ENCODE results near the gene IMMP2L. TPM values are rescaled to one million over a fixed set of nuclear protein-coding genes. Genes with fewer than 3 reads are reported as not detected.

The IMMP2L gene
- total RNA-seq, 1 donor from 2014 or later, result 11.2 TPM

- no peak for DNase-seq (ENCODE audit: low spot score)
Measured at GRCh38 chr7:111147708-111148533, 414.4 kb downstream of the IMMP2L start.

GRCh38 chr7:111146136-111146535 is 416.2 kb downstream of the IMMP2L start:
- no peak for DNase-seq (ENCODE audit: low spot score)
- no peaks in the 10 kb centered on the region for H3K36me3 Mint-ChIP-seq (ENCODE audit: low read depth, unreplicated experiment)
- H3K4me3 Mint-ChIP-seq (ENCODE audit: unreplicated experiment), result no peak overlapping the region
- no peaks in the 10 kb centered on the region for H3K27me3 Mint-ChIP-seq (ENCODE audit: unreplicated experiment)
- no peak for TF ChIP-seq CTCF (IDR thresholded peaks at IDR 0.05; ENCODE audit: unreplicated experiment)
- no peaks in the 10 kb centered on the region for H3K4me1 Mint-ChIP-seq (ENCODE audit: unreplicated experiment)
- no peak overlapping the region for H3K27ac Mint-ChIP-seq (ENCODE audit: unreplicated experiment)
- H3K9me3 Mint-ChIP-seq (ENCODE audit: unreplicated experiment), result no peaks in the 10 kb centered on the region

More at GRCh38 chr7:111147708-111148533, 414.4 kb downstream of the IMMP2L start:
- Mint-ChIP-seq H3K4me1 (ENCODE audit: unreplicated experiment) (no peaks in the 10 kb centered on the region), H3K4me3 (ENCODE audit: unreplicated experiment) (no peak overlapping the region), H3K27me3 (ENCODE audit: unreplicated experiment) (no peaks in the 10 kb centered on the region), H3K36me3 (ENCODE audit: low read depth, unreplicated experiment) (no peaks in the 10 kb centered on the region), H3K9me3 (ENCODE audit: unreplicated experiment) (no peaks in the 10 kb centered on the region), H3K27ac (ENCODE audit: unreplicated experiment) (no peak overlapping the region)
- no peak for TF ChIP-seq CTCF (IDR thresholded peaks at IDR 0.05; ENCODE audit: unreplicated experiment)

- H3K9me3 Mint-ChIP-seq (ENCODE audit: unreplicated experiment), result no peaks in the 10 kb centered on the region
- no peaks in the 10 kb centered on the region for H3K4me1 Mint-ChIP-seq (ENCODE audit: unreplicated experiment)
- TF ChIP-seq CTCF (IDR thresholded peaks at IDR 0.05; ENCODE audit: unreplicated experiment), result no peak
- no peak overlapping the region for H3K27ac Mint-ChIP-seq (ENCODE audit: unreplicated experiment)
- H3K4me3 Mint-ChIP-seq (ENCODE audit: unreplicated experiment), result no peak overlapping the region
- DNase-seq (ENCODE audit: low spot score), result no peak
- H3K27me3 Mint-ChIP-seq (ENCODE audit: unreplicated experiment), result no peaks in the 10 kb centered on the region
- H3K36me3 Mint-ChIP-seq (ENCODE audit: low read depth, unreplicated experiment), result no peaks in the 10 kb centered on the region
Measured at GRCh38 chr7:111145472-111145871, 416.8 kb downstream of the IMMP2L start.

- Mint-ChIP-seq H3K27ac (ENCODE audit: unreplicated experiment) (no peak overlapping the region), H3K36me3 (ENCODE audit: low read depth, unreplicated experiment) (no peaks in the 10 kb centered on the region), H3K9me3 (ENCODE audit: unreplicated experiment) (no peaks in the 10 kb centered on the region), H3K27me3 (ENCODE audit: unreplicated experiment) (no peaks in the 10 kb centered on the region), H3K4me1 (ENCODE audit: unreplicated experiment) (peaks cover 5% of the 10 kb centered on the region), H3K4me3 (ENCODE audit: unreplicated experiment) (no peak overlapping the region)
- DNase-seq (ENCODE audit: low spot score), result no peak
- no peak for TF ChIP-seq CTCF (IDR thresholded peaks at IDR 0.05; ENCODE audit: unreplicated experiment)
Measured at GRCh38 chr7:111140091-111140865, 422.0 kb downstream of the IMMP2L start.

GRCh38 chr7:111138586-111138985 is 423.7 kb downstream of the IMMP2L start:
- Mint-ChIP-seq H3K27ac (ENCODE audit: unreplicated experiment) (no peak overlapping the region), H3K9me3 (ENCODE audit: unreplicated experiment) (no peaks in the 10 kb centered on the region), H3K36me3 (ENCODE audit: low read depth, unreplicated experiment) (no peaks in the 10 kb centered on the region), H3K4me3 (ENCODE audit: unreplicated experiment) (no peak overlapping the region), H3K4me1 (ENCODE audit: unreplicated experiment) (peaks cover 5% of the 10 kb centered on the region), H3K27me3 (ENCODE audit: unreplicated experiment) (no peaks in the 10 kb centered on the region)
- DNase-seq (ENCODE audit: low spot score), result no peak
- no peak for TF ChIP-seq CTCF (IDR thresholded peaks at IDR 0.05; ENCODE audit: unreplicated experiment)
